Coronary artery (tissue), 2 donors: ENCODE results near the gene DHRS9.
"Not testable (repeated sequence)": the region's sequence is repeated elsewhere in the genome, so short reads cannot be mapped to it uniquely, and the experiment has no call there.

ENCODE experiments used
- DNase-seq: peaks from one replicate; pipeline ENCODE4 v3.0.0-alpha.2; 2017; ENCODE audit warnings: low spot score
- H3K27ac ChIP-seq, 2 donors: fragments of 200-600 bp; sonication (generic); one replicate each; pipeline ENCODE4 v1.5.1; 2016 to 2019
- H3K4me3 ChIP-seq: fragments of 200-600 bp; sonication (generic); 2 replicates; pipeline ENCODE4 v1.5.1; 2016; ENCODE audit warnings: mild to moderate bottlenecking, moderate library complexity
- TF ChIP-seq, protein P1 (sequence below): fragments of 200-600 bp; sonication (generic); IDR thresholded peaks from one replicate; pipeline ENCODE4 v1.5.1; 2019; ENCODE audit warnings: antibody characterized with exemption

Gene DHRS9

GRCh38 chr2:169131587-169132512 is 62.5 kb downstream of the DHRS9 start:
- DNase-seq: no peak

GRCh38 chr2:169134272-169134671 is 64.9 kb downstream of the DHRS9 start:
- not testable (repeated sequence) for DNase-seq, H3K4me3 ChIP-seq, H3K27ac ChIP-seq

More at GRCh38 chr2:169131587-169132512, 62.5 kb downstream of the DHRS9 start:
- Histone ChIP-seq H3K4me3 (no peak overlapping the region), H3K27ac (no peak overlapping the region)
- TF ChIP-seq, protein P1, sequence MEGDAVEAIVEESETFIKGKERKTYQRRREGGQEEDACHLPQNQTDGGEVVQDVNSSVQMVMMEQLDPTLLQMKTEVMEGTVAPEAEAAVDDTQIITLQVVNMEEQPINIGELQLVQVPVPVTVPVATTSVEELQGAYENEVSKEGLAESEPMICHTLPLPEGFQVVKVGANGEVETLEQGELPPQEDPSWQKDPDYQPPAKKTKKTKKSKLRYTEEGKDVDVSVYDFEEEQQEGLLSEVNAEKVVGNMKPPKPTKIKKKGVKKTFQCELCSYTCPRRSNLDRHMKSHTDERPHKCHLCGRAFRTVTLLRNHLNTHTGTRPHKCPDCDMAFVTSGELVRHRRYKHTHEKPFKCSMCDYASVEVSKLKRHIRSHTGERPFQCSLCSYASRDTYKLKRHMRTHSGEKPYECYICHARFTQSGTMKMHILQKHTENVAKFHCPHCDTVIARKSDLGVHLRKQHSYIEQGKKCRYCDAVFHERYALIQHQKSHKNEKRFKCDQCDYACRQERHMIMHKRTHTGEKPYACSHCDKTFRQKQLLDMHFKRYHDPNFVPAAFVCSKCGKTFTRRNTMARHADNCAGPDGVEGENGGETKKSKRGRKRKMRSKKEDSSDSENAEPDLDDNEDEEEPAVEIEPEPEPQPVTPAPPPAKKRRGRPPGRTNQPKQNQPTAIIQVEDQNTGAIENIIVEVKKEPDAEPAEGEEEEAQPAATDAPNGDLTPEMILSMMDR: peak; percentile 80

DNA sequence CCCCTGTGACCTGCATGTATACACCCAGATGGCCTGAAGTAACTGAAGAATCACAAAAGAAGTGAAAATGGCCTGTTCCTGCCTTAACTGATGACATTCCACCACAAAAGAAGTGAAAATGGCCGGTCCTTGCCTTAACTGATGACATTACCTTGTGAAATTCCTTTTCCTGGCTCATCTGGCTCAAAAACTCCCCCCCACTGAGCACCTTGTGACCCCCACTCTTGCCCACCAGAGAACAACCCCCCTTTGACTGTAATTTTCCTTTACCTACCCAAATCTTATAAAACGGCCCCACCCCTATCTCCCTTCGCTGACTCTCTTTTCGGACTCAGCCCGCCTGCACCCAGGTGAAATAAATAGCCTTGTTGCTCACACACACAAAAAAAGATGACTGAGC is 67.1 kb downstream of the DHRS9 start:
- not testable (repeated sequence) for H3K4me3 ChIP-seq, DNase-seq, H3K27ac ChIP-seq

GRCh38 chr2:169136885-169137534 is 67.6 kb downstream of the DHRS9 start:
- no peak for DNase-seq
- Histone ChIP-seq H3K27ac (no peak overlapping the region), H3K4me3 (no peak overlapping the region)
- TF ChIP-seq, protein P1: no peak

GRCh38 chr2:169137924-169138323 is 68.6 kb downstream of the DHRS9 start:
- H3K27ac ChIP-seq: no peak overlapping the region
- DNase-seq: no peak
- no peak overlapping the region for H3K4me3 ChIP-seq
- TF ChIP-seq, protein P1: no peak

GRCh38 chr2:169139145-169139544 is 69.8 kb downstream of the DHRS9 start:
- Histone ChIP-seq H3K4me3 (no peak overlapping the region), H3K27ac (no peak overlapping the region)
- TF ChIP-seq, protein P1: no peak
- DNase-seq: no peak

DNA sequence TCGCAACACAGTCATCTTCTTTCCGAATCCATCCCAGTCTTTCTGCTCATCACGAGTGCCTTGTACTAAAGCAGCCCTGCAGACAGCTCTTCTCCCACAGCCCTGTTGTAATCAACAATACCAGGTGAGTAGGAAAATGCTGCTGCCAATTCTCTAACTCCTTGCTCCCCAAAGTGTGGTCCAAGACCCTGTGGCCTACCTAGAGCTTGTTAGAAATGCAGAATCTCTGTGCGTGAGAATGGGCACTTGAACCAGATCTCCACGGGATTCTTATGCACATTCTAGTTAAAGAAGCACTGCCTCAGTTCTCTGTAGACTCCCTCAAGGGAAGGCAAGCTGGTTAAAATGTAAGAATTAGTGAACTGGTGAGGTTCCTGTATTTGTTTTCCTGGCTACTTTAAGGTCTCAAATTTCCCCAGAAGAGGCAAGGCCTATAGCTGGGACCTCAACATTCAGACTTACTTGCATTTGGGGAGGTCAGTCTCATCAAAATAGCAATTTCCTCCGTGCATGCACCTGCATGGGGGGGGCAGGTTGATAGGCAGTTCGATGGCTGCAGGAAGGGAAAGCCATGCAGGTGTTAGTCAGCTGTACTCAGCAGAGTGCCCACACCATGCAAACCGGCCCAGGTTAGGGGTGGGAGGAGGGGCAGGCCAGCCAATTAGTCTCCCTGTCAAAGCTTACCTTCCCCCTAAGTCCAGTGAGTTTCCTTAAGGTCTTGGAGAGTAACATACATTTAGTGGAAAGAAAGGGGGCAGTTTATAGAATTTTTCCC is 70.8 kb downstream of the DHRS9 start:
- TF ChIP-seq, protein P1: no peak
- no peak for DNase-seq
- H3K27ac ChIP-seq: no peak overlapping the region
- H3K4me3 ChIP-seq: no peak overlapping the region
